Spleen (tissue), 7 donors: ENCODE data around the gene CTDP1.

Source experiments
- POLR2A ChIP-seq, 3 donors: fragments of 450-650 bp; IDR thresholded peaks; one replicate each; pipeline ENCODE4 v1.5.1; 2017; ENCODE audit warnings: antibody characterized with exemption in 3 of 3, mild to moderate bottlenecking in 1 of 3
- POLR2AphosphoS5 ChIP-seq, 3 donors: sonication (generic); formaldehyde crosslinking; IDR thresholded peaks; one replicate each; pipeline ENCODE4 v1.5.1; 2017; ENCODE audit warnings: antibody characterized with exemption in 3 of 3
- TF ChIP-seq, protein P1 (sequence below), 11 experiments: fragments of 200-600 bp in 7 of 11; fragments of 450-650 bp in 4 of 11; sonication (generic) in 4 of 11; IDR thresholded peaks in 8 of 11; conservative IDR thresholded peaks in 3 of 11; 1 replicate in 7 of 11; 2 replicates in 4 of 11; pipeline versions ENCODE4 v1.4.0 to v1.8.0; 2016 to 2021; ENCODE audit warnings: antibody characterized with exemption in 11 of 11, inconsistent platforms in 4 of 11, mild to moderate bottlenecking in 1 of 11
- donor health status: DM: no; HTN: no; CAD: no; lungs with moderate emphysema.
- donor health status: DM: no; HTN: no; CAD: no.
- donor health status: DM: no; HTN: no; CAD: no.

DNA sequence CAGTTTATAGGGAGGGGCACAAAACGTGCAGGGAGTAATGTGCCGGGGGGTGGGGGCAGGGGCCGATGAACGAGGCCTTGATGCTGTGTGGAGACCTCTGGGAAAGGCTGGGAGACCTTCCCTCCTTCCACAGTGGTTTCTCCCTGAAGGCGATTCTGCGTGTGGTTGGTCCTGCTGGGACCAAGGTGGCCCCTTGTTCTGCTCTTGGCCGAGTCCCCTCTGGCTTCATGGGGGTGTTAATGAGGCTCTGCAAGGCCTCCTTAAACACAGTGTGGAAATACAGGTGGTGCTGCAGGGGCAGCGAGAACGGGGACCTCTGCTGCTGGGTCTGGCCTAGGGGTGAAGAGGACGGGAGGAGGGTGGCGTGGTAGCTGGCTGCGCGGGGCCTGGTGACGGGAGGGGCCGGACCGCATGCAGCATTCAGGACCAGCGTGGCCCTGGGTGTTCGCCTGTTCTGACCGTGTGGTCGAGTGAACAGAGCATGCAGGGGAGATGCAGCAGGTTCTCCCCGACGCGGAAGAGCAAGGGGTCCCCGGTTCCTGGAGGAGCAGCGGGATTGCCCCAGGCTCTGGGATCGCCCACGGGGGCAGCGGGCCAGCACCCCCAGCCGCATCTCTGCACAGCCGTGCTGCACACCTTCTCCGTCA, 76.0 kb downstream of the CTDP1 start:
- TF ChIP-seq, protein P1, sequence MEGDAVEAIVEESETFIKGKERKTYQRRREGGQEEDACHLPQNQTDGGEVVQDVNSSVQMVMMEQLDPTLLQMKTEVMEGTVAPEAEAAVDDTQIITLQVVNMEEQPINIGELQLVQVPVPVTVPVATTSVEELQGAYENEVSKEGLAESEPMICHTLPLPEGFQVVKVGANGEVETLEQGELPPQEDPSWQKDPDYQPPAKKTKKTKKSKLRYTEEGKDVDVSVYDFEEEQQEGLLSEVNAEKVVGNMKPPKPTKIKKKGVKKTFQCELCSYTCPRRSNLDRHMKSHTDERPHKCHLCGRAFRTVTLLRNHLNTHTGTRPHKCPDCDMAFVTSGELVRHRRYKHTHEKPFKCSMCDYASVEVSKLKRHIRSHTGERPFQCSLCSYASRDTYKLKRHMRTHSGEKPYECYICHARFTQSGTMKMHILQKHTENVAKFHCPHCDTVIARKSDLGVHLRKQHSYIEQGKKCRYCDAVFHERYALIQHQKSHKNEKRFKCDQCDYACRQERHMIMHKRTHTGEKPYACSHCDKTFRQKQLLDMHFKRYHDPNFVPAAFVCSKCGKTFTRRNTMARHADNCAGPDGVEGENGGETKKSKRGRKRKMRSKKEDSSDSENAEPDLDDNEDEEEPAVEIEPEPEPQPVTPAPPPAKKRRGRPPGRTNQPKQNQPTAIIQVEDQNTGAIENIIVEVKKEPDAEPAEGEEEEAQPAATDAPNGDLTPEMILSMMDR (IDR thresholded peaks at IDR 0.05 in 8 of 11, conservative IDR thresholded peaks at IDR 0.05 in 3 of 11), result no peak
- TF ChIP-seq POLR2A (IDR thresholded peaks at IDR 0.05) (no peak), POLR2AphosphoS5 (IDR thresholded peaks at IDR 0.05) (peak in 1 of 3 donors; percentile 58)
